ENCODE data around the gene STXBP5.

The STXBP5 gene

DNA sequence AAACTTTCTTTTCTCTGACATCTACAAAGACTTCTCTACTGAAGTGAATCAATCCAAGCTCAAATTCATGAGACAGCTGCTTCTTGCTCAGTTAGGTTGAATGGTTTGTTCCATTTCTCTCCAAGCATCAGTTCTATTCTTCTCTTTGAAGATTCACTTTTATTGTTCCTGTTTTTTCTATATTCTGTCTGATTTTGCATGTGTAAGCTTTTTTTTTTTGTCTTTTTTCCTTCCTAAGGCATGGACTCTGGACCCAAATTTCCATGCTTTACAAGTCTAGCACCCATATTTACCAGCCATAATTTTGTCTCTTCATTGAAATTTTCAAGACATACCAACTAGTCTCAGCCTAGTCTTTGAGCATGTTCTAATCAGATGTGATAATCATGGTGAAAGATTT lies 25.9 kb upstream of the STXBP5 start:
- DNase-seq (ENCODE audit: low read depth in 2 of 2), result no peak

DNA sequence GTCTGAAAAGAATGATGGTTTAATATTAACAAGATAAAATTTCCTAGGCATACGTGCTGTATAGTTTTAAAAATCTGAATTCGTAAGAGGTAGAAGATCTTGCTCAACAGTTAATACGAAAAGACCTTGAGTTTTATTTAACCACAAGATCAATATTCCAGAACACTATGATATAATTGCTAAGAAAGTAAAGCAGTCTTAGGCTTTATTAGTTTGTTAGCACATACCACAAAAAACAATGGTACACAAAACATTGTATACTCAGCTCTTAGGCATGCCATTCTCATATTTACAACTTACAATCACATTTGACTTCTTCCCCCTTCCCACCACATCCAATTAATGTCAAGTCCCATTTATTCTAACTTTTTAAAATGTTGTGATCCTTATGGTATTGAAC lies 24.4 kb upstream of the STXBP5 start:
- DNase-seq (ENCODE audit: low read depth in 2 of 2), result no peak

DNA sequence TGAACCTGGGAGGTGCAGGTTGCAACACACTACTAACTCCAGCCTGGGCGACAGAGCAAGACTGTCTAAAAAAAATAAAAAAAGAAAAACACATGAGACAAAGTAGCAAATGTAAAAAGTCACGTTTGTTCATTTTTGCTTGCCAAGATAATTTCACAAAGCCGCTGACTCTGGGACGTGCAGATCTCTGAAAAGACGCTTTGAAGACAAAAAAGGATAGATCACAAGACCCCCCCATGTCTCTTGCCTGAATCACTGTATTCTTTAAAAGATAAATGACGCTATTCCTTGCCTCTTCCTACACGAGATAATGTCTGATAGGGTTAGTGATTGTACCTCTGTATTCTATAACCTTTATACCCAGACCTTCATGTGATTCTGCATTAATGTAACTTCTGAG lies 23.3 kb upstream of the STXBP5 start:
- DNase-seq (ENCODE audit: low read depth in 2 of 2), result no peak

DNA sequence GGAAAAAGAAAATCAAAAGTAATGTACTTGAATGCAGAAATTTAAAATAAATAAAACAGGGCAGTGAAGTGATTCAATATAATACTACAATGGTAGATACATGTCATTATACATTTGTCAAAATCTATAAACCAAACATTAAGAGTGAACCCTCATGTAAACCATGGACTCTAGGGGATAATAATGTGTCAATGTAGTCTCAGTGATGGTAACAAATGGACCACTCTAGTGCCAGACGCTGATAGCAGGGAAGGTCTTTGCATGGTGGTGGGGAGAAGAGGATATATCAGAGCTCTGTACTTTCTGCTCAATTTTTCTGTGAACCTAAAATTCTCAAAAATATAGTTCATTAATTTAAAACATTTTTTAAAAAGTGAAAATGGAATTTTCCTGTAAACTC lies 19.8 kb upstream of the STXBP5 start:
- DNase-seq (ENCODE audit: low read depth in 2 of 2), result no peak

DNA sequence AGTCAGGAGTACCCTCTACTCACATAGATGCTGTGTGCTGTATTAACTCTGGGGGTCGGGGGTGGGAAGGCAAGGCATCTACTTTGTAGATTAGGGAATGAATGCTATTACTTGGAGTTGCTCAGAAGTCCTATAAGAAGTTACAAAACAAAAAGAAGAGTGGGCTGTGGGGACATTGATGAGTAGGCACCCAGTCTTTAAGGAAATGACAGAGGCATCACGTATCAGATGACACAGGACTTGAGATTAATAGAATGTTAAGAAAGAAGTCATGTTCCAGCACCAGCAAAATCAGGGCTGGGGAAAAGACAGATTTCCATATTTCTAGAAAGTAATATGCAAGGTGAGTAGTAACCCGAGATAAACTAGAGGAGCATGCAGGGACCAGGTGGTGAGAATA lies 19.0 kb upstream of the STXBP5 start:
- DNase-seq (ENCODE audit: low read depth in 2 of 2), result no peak

DNA sequence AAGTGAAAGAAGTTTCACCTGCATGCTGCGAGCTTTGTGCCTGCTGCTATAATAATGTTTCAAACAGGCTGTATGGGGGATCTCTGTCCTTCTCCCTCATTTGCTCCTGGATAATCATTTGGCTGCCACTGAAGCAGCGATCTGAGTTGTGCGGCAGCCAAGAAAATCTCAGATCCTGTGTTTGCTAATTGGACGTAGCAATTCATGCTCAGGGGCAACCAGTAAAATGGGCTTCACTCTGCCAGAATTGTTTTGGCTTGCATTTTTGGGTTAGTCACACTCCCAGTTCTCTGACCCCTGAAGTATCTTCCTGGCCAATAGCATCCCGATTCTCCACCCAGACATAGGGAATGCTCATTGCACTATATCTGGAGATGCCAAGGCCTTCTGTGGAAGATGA lies 13.7 kb upstream of the STXBP5 start:
- no peak for DNase-seq (ENCODE audit: low read depth in 2 of 2)

DNA sequence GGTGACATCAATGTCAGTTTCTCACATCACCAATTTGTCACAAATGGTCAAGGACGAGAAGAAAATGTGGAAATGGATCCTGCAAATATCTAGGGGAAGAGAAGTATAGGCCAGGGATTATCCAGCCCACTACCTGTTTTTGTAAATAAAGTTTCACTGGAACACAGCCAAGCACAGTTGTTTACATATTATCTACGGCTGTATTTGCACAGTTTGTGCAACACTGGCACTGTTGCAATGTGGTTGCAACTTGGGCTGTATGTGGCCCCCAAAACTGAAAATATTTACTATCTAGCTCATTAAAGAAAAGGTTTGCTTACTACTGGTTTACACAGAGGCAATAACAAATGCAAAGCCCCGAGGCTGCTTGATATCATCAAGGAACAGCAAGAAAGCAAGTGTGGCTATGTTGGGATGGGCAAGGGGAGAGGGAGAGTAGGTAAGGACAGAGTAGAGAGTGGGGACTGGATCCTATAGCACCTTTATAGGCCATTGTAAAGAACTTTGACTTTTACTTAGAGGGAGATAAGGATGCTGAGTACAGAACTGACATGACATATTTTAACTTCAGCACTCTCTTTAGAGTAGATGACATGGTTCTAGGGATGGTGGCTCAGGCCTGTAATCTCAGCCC lies 11.8 kb upstream of the STXBP5 start:
- DNase-seq (ENCODE audit: low read depth in 2 of 2), result no peak

DNA sequence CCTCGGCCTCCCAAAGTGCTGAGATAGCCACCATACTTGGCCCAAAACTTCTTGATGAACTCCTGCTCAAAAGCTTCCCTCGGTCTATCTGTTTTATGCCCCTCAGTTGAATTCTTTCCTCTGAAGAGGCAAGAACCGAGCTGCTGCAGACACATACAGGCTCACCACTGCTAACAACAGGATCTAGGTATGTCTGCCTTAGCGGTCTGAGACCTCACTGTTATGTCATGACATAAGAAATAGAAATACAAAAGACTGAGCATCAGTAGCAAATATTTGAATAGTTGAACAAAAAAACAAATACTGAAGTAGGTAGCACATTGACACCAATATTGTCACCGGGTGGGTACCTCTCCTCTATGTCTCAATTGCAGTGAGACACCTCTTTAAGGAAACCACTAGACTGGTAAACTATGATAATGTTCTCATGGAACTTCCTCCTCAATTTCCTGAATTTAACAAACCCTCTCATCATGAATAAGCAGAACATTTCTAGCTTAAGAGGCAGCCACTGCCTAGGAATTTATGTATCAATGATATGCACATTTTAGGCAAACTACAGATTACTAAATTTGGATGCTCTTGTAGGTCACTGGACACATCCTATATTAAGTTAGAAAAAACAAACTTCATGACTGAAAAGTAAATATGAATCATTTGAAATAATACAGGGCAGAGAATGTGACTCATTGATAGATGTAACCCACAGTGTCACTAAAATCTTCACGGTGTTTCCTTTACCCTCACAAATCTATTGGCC lies 9.4 kb upstream of the STXBP5 start:
- DNase-seq (ENCODE audit: low read depth in 2 of 2), result no peak

DNA sequence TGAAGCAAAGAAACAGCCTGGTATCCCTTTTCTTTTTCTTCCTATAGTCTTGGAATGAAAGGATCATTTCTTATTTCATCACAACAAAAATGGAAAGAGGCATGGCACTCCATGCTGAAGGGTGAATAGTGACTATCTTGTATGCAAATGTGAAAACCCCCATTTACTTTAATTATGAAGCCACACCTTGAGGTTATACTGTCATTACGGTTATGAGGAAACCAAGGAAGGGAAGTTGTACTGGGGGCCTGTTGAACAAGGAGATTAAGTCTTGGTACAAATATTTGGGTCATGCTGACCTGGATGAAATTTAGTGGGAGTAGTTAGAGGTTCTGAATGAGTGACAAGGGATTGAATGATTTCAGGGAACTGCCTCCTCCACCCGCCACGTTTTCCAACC lies 8.7 kb upstream of the STXBP5 start:
- DNase-seq (ENCODE audit: low read depth in 2 of 2), result no peak

DNA sequence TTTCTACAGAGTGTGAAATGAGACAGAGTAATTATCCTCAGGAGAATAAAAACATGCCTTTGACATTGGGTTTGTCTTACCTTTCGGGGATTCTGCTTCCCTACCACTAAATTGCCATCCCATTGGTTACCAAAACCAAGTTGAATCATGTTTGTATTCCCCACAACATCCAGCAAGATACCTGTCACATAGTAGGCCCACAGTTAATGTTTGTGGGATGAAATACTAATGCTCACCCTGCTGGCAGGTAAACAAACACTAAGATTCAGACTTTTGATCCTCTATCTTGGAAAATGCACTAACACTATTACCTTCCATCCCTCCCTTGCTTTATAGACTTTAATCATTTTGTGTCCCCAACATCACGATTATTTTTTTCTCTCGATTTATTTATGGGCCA lies 8.2 kb upstream of the STXBP5 start:
- DNase-seq (ENCODE audit: low read depth in 2 of 2), result no peak

DNA sequence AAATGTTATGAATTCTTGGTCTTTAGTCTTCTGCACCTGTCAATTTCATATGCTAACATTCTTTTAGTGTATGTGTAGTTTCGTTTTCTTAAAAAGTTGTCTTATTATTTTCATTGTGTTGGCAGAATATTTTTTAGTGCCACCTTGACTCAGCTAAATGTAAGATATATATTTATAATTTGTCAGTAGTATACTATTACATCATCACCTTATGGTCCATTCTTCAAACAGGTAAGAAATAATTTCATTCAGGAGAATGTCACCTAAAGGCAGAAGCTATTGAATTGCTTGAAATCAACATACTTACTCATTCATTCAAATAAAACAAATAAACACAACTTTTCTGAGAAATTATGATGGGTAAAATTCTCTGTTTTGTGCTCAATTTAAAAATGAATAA lies 3.5 kb upstream of the STXBP5 start:
- no peak for DNase-seq (ENCODE audit: low read depth in 2 of 2)

DNA sequence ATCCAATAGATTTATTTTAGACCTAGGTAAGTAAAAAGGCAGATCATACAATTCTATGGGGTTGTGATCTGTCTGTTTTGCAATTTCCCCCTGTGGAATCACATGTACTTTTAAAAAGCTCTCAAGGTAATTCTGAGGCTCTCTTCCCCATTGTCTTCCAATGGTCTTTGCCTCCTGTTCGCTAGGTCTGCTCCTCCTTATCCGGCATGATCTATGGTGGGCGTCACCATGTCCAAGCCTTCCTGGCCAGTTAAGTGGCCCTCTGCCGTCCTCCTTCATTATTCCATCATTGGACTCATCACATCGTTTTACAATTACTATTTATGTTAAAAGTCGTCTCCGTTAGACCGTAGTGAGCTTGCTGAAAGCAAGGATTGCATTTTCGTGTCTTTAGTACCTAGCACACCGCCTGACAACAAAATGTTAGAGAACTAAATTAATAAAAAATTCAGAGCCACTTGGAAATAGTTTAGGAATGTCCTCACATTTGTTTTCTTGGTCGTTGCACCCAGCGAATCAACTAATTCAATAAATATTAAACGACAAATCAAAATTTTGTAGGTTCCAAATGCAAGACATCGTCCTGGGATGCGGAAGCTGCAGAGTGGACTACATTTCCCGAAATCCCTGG lies 2.2 kb upstream of the STXBP5 start:
- DNase-seq (ENCODE audit: low read depth in 2 of 2), result no peak

DNA sequence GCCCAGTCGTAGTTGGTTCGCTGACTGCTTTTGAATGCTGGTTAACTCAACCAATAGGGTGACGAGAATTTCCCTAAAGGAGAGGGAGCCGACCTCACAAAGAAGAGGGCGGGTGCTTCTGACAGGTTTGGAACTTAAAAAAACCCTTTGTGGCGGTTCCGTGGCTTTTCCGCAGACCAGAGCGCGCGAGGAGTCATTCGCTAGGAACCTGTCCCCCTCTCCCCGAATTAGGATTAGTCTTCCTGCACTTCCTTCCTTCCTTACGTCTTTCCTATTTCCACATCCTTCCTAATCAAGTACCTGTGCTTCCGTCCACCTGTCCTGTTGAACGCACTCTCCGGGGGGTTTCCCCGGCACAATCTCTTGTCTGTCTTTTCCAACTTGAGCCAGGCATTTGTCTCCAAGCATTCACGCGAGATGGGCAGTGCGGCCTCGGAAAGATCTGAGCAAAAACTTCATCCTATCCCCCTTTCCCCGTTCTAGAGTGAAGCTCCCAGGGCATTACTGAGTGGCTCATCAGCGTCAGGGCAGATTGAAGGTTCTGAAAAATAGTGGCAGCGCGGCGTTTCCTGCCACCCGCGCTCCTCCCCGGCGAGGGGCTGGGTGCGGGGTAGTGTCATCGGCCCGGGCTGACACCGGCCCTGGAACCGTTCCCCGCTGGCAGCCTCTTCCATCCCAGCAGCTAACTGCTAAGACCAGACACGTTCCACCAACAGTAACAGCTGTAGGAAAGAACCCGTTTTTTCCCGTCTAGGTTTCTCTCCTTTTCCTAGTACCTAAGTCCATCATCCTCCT lies 1.5 kb upstream of the STXBP5 start:
- DNase-seq (ENCODE audit: low read depth in 2 of 2), result peak; percentile 61 to 67

DNA sequence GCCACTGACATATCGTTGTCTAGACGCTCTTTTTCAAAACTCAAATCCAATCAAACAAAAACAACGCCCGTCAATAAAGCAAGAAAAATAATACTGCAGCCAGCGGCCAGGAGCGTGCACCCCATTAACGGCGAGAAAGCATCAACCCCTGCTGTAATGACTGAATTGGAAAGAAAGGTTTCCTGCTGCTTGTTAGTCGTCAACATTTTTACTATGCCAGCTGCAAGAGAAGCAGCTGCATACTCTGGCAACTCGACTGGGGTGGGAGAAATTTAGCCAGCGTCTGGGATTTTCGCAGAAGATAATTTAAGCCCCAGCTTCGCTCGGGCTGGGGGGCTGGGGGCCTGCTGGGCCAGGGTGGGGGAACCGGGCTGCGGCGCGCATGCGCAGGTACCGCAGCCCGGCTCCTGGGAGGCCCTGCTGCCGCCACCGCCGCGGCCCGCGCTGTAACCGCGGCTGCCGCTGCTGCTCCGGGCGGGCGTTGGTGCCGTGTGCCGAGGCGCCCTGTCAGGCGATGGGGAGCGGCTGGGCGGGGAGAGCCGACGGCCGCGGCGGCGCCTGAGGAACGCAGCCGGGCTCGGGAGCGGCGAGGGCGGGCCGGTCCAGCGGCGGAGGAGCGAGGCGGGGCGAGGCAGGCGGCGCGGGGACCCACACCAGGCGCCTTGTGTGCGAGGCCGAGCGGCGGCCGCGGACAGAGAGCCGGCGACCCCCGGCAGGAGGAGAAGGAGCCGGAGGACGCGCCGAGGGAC lies 732 bp upstream of the STXBP5 start:
- DNase-seq (ENCODE audit: low read depth in 2 of 2), result peak; percentile 23 to 47

DNA sequence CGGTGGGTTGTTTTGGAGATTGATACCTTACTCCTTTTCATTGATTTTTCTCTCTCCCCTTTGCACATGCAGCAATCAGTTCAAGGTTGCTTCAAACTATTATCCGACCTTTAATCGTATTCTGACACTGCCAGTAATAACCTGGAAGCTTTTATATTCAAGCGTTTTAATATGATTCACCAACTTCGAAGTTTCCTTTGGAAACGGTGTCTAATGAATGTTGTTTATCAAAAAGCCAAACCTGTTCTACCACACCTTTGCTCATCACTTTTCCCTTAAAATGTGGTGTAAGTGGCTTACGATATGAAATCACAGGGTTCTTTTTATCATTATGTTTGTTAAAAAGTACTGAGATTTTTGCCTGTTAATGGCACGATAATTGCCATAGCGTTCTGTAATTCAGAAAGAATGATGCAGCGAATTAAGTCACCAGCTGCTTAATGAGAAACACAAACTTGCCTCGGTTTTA lies 660 bp downstream of the STXBP5 start:
- DNase-seq (ENCODE audit: low read depth in 2 of 2), result no peak

DNA sequence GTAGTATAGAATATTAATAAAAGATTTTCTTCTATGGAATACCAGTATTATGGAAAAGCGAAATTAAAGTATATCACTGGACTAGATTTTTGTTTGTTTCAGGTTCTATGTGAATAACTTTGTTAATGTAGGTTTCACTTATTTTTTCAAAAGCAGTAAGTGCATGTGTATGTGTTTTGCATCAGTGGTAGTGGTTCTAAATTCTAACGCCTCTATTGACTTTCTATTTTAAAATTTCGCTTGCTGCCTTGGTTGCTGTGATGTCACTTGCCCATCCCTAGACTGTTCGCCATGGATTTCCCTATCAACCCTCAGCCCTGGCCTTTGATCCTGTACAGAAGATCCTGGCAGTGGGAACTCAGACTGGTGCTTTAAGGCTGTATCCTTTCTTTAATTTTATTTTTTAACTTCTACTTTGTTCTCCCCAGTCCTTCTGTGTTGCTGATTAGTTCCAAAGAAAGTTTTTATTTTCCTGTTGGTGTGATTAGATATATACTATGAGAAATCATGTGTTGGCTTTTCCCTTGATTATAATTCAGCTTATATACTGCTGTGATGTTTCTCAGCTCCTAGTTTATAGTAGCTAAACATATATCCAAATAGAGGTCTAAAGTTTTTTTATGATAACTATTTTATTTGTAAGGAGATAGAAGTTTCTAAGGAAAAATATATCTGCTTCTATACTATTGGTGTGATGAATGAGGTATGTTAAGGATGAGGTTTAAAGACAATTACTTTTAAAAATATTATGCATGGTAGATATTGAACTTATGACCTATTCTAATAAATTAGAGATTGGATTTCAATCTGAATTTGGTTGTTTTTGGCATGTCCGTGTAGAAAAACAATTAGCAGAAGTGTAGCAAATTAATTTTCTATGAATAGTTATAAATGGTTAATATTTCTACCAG lies 1.7 kb downstream of the STXBP5 start:
- no peak for DNase-seq (ENCODE audit: low read depth in 2 of 2)

DNA sequence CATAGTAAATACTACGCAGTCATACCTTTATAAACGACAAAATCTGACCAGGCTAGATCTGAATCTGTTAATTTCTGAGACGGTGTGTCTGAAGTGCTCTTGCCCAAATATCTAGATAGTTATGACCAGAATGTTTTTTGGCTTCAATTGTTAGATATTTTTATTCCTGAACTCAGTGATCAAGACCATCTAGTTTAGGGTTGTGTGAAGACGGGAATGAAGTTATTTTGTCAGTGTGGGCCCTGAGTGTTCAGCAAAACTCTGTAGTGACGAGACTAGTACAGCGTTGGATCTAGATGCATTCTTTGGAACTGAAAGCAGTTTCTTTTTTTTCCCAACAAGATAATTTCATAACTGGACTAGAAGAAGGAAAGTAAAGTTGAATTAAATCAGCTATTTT lies 3.1 kb downstream of the STXBP5 start:
- no peak for DNase-seq (ENCODE audit: low read depth in 2 of 2)

DNA sequence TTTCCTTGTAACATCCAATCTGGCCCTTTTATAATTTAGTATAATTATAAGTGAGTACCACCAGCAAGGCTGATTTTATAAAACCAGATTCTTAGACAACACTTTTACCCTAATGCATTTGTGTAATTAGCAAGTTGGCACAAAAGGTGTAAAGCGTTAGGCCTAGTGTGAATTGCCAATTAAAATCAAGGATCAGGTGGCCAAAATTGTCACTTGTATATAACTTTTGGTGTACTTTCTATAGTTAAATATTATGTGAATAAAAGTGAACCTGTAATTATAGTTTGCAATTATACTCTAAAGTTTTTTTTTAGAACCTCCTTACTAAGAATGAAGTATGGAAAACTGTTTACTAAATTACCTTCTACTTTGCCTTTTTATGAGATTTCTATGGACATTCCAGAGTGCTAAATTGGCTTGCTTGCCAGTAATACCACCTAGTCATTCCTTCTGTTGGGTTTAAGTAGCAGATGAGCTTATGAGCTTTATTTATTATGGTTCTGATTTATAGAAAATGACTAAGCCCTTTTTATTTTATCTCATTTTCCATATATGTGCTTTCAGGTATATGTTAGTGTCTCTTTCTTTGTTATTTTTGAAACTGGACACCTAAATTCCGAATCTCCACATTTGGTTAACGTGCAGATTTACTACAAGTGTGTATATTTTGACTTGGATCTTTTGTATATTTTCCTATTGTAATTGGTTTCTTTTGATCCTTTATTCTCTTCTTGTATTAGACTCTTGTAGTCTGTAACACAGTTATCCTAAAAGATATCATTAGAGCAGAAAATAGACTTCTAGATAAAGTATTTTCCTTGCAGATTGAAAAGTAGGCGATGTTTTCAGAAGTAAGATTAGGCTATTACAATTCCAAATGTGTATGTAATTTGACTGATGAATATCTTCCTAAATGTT lies 3.9 kb downstream of the STXBP5 start:
- DNase-seq (ENCODE audit: low read depth in 2 of 2), result no peak

DNA sequence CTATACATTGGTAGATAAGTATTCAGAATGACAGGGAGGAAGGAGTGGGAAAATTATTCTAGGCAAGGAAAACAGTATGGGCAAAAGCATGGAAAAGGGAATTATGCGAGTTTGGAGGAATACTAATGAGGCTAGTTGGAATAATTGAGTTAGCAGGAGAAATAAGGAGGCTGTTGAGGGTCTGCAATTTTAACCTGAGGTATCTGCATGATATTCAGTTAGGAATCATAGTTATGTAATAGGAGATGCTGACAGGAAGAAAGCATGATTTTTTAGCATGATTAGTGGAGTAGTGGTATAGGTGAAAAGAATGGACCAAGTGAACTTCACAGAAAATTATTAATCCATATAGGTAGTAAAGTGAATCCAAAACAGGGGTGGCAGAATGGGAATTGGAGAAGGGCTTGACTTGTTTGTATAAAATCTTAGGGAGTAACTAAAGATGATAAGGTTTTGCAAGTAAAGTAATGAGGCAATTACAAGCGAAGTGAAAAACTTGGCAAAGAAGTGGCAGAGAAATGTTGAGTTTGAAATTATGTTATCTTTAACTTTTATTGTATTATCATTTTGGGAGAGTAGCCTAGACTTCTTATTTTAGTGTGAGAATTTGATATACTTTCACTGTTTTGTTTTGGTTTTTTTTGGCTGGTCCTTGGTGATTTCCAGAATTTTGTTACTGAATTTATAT lies 5.7 kb downstream of the STXBP5 start:
- no peak for DNase-seq (ENCODE audit: low read depth in 2 of 2)
